HepG2 (cell line): ENCODE data around the gene GMFB. TPM values are rescaled to one million over a fixed set of nuclear protein-coding genes. Genes with fewer than 3 reads are reported as not detected.

Experiments
- ASH2L ChIP-seq: fragments of 300-600, 200-600 bp; sonication (generic); IDR thresholded peaks from 2 replicates; pipeline ENCODE4 v1.7.0; 2017; ENCODE audit warnings: low read depth, mild to moderate bottlenecking, moderate library complexity, mixed read lengths, low read length; ENCODE audit not compliant: insufficient read length
- ATRX ChIP-seq: sonication (generic); formaldehyde crosslinking; IDR thresholded peaks from 2 replicates; pipeline ENCODE4 v1.4.0; 2020; ENCODE audit warnings: missing genetic modification reagents, borderline replicate concordance
- ELF3 ChIP-seq: IDR thresholded peaks from 2 replicates; pipeline ENCODE4 v1.6.1; 2016; ENCODE audit warnings: missing genetic modification reagents, missing compliant biosample characterization
- FOXO1 ChIP-seq: sonication (generic); formaldehyde crosslinking; IDR thresholded peaks from 2 replicates; pipeline ENCODE4 v1.4.0; 2020; ENCODE audit warnings: missing genetic modification reagents
- HNRNPLL ChIP-seq: fragments of 200-400 bp; formaldehyde crosslinking; IDR thresholded peaks from 2 replicates; pipeline ENCODE4 v1.6.1; 2017; ENCODE audit warnings: mild to moderate bottlenecking, low read depth, low read length; ENCODE audit not compliant: poor library complexity, severe bottlenecking
- MAX ChIP-seq: IDR thresholded peaks from 2 replicates; pipeline ENCODE4 v1.6.1; 2012; ENCODE audit warnings: inconsistent platforms
- NFIC ChIP-seq: IDR thresholded peaks from 2 replicates; pipeline ENCODE4 v1.6.1; 2012; ENCODE audit warnings: mild to moderate bottlenecking, low read length, inconsistent platforms
- RARA ChIP-seq: IDR thresholded peaks from 2 replicates; pipeline ENCODE4 v1.6.1; 2016; ENCODE audit warnings: missing genetic modification reagents, missing compliant biosample characterization
- TEAD3 ChIP-seq: optimal IDR thresholded peaks from 2 replicates; pipeline ENCODE3; 2016; ENCODE audit warnings: borderline replicate concordance
- ZNF296 ChIP-seq: sonication (generic); formaldehyde crosslinking; conservative IDR thresholded peaks from 2 replicates; pipeline ENCODE4 v1.5.0; 2020; ENCODE audit warnings: mild to moderate bottlenecking, missing genetic modification reagents
- ZNF530 ChIP-seq: sonication (generic); formaldehyde crosslinking; IDR thresholded peaks from 2 replicates; pipeline ENCODE4 v1.5.0; 2020; ENCODE audit warnings: low read depth, mild to moderate bottlenecking, missing genetic modification reagents
- ZNF589 ChIP-seq: sonication (generic); formaldehyde crosslinking; conservative IDR thresholded peaks from 2 replicates; pipeline ENCODE4 v1.8.0; 2022; ENCODE audit warnings: mild to moderate bottlenecking, moderate library complexity, missing genetic modification reagents
- ZNF7 ChIP-seq: IDR thresholded peaks from 2 replicates; pipeline ENCODE4 v1.6.1; 2016; ENCODE audit warnings: missing biosample characterization, missing genetic modification reagents
- polyA plus RNA-seq, 8 experiments: library from polyadenylated mRNA; depleted of rRNA in 3 of 8; stranded (reverse) in 7 of 8; unstranded in 1 of 8; fragments of >200 nt; fragmentation: Illumina TruSeq in 4 of 8; extraction: Trizol in 4 of 8; gene quantifications; 2 replicates each; pipeline versions ENCODE4 v1.2.1 to v1.2.3, GENCODE V29; 2011 to 2016; ENCODE audit warnings: low read depth in 4 of 8, missing spikeins in 1 of 8, mixed read lengths in 1 of 8; ENCODE audit not compliant: insufficient read depth in 1 of 8
- total RNA-seq, 5 experiments: library from RNA; depleted of rRNA; stranded (reverse); fragments of >200 nt; fragmentation: Illumina TruSeq; extraction: Trizol; gene quantifications; 2 replicates each; pipeline ENCODE4 v1.2.3, GENCODE V29; 2016; ENCODE audit warnings: low read depth in 1 of 5
- TF ChIP-seq, protein P1 (sequence below): sonication (generic); formaldehyde crosslinking; conservative IDR thresholded peaks from 2 replicates; pipeline ENCODE4 v1.4.0; 2020; ENCODE audit warnings: mild to moderate bottlenecking, missing genetic modification reagents, moderate library complexity
- TF ChIP-seq, protein P2 (sequence below): IDR thresholded peaks from 2 replicates; pipeline ENCODE4 v1.6.1; 2016
- TF ChIP-seq, protein P3 (sequence below): sonication (generic); formaldehyde crosslinking; IDR thresholded peaks from 2 replicates; pipeline ENCODE4 v1.4.0; 2020; ENCODE audit warnings: missing genetic modification reagents
- TF ChIP-seq, protein P4 (sequence below): sonication (generic); formaldehyde crosslinking; IDR thresholded peaks from 2 replicates; pipeline ENCODE4 v1.9.0; 2021; ENCODE audit warnings: missing genetic modification reagents, mild to moderate bottlenecking, borderline replicate concordance

GMFB gene
- total and polyA plus RNA-seq, 2 of the 13 experiments (the other 11 are each of a cell fraction or from before 2014, with no cell fraction given), result 17.3 to 68.2 TPM

DNA sequence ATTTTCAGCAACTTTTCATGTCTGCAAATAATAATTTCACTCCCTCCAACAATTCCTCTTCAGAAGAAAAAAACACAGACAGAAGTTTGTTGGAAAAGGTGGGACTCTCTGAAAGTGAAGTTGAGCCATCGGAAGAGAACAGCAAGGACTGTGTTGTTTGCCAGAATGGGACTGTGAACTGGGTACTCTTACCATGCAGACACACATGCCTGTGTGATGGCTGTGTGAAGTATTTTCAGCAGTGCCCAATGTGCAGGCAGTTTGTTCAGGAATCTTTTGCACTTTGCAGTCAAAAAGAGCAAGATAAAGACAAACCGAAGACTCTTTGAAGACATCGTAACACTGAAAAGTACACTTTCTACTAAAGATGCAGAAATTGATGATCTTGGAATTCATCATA lies 49.3 kb upstream of the GMFB start (continued):
- TF ChIP-seq, protein P1, sequence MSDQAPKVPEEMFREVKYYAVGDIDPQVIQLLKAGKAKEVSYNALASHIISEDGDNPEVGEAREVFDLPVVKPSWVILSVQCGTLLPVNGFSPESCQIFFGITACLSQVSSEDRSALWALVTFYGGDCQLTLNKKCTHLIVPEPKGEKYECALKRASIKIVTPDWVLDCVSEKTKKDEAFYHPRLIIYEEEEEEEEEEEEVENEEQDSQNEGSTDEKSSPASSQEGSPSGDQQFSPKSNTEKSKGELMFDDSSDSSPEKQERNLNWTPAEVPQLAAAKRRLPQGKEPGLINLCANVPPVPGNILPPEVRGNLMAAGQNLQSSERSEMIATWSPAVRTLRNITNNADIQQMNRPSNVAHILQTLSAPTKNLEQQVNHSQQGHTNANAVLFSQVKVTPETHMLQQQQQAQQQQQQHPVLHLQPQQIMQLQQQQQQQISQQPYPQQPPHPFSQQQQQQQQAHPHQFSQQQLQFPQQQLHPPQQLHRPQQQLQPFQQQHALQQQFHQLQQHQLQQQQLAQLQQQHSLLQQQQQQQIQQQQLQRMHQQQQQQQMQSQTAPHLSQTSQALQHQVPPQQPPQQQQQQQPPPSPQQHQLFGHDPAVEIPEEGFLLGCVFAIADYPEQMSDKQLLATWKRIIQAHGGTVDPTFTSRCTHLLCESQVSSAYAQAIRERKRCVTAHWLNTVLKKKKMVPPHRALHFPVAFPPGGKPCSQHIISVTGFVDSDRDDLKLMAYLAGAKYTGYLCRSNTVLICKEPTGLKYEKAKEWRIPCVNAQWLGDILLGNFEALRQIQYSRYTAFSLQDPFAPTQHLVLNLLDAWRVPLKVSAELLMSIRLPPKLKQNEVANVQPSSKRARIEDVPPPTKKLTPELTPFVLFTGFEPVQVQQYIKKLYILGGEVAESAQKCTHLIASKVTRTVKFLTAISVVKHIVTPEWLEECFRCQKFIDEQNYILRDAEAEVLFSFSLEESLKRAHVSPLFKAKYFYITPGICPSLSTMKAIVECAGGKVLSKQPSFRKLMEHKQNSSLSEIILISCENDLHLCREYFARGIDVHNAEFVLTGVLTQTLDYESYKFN (CRISPR knock-in tag), result peak; percentile 21
- TF ChIP-seq, protein P2, sequence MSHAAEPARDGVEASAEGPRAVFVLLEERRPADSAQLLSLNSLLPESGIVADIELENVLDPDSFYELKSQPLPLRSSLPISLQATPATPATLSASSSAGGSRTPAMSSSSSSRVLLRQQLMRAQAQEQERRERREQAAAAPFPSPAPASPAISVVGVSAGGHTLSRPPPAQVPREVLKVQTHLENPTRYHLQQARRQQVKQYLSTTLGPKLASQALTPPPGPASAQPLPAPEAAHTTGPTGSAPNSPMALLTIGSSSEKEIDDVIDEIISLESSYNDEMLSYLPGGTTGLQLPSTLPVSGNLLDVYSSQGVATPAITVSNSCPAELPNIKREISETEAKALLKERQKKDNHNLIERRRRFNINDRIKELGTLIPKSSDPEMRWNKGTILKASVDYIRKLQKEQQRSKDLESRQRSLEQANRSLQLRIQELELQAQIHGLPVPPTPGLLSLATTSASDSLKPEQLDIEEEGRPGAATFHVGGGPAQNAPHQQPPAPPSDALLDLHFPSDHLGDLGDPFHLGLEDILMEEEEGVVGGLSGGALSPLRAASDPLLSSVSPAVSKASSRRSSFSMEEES, result no peak
- TF ChIP-seq MAX (peak; percentile 41; the same call in 1 of the 2 replicates), ZNF589 (CRISPR knock-in tag) (no peak), TEAD3 (CRISPR knock-in tag) (peak; percentile 44), ATRX (CRISPR knock-in tag) (no peak), HNRNPLL (no peak), ZNF530 (CRISPR knock-in tag) (no peak), NFIC (peak; percentile 53; the same call in 1 of the 2 replicates), ZNF296 (CRISPR knock-in tag) (no peak), ZNF7 (CRISPR knock-in tag) (peak; percentile 88), ELF3 (CRISPR knock-in tag) (0 out of 2 replicates have a peak, but pooled peaks have one; percentile 8), ASH2L (peak; percentile 47), RARA (CRISPR knock-in tag) (peak; percentile 17; the same call in 1 of the 2 replicates), FOXO1 (CRISPR knock-in tag) (peak; percentile 63; the same call in 1 of the 2 replicates)
- TF ChIP-seq, protein P3, sequence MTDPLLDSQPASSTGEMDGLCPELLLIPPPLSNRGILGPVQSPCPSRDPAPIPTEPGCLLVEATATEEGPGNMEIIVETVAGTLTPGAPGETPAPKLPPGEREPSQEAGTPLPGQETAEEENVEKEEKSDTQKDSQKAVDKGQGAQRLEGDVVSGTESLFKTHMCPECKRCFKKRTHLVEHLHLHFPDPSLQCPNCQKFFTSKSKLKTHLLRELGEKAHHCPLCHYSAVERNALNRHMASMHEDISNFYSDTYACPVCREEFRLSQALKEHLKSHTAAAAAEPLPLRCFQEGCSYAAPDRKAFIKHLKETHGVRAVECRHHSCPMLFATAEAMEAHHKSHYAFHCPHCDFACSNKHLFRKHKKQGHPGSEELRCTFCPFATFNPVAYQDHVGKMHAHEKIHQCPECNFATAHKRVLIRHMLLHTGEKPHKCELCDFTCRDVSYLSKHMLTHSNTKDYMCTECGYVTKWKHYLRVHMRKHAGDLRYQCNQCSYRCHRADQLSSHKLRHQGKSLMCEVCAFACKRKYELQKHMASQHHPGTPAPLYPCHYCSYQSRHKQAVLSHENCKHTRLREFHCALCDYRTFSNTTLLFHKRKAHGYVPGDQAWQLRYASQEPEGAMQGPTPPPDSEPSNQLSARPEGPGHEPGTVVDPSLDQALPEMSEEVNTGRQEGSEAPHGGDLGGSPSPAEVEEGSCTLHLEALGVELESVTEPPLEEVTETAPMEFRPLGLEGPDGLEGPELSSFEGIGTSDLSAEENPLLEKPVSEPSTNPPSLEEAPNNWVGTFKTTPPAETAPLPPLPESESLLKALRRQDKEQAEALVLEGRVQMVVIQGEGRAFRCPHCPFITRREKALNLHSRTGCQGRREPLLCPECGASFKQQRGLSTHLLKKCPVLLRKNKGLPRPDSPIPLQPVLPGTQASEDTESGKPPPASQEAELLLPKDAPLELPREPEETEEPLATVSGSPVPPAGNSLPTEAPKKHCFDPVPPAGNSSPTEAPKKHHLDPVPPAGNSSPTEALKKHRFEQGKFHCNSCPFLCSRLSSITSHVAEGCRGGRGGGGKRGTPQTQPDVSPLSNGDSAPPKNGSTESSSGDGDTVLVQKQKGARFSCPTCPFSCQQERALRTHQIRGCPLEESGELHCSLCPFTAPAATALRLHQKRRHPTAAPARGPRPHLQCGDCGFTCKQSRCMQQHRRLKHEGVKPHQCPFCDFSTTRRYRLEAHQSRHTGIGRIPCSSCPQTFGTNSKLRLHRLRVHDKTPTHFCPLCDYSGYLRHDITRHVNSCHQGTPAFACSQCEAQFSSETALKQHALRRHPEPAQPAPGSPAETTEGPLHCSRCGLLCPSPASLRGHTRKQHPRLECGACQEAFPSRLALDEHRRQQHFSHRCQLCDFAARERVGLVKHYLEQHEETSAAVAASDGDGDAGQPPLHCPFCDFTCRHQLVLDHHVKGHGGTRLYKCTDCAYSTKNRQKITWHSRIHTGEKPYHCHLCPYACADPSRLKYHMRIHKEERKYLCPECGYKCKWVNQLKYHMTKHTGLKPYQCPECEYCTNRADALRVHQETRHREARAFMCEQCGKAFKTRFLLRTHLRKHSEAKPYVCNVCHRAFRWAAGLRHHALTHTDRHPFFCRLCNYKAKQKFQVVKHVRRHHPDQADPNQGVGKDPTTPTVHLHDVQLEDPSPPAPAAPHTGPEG (CRISPR knock-in tag), result no peak
- TF ChIP-seq, protein P4, sequence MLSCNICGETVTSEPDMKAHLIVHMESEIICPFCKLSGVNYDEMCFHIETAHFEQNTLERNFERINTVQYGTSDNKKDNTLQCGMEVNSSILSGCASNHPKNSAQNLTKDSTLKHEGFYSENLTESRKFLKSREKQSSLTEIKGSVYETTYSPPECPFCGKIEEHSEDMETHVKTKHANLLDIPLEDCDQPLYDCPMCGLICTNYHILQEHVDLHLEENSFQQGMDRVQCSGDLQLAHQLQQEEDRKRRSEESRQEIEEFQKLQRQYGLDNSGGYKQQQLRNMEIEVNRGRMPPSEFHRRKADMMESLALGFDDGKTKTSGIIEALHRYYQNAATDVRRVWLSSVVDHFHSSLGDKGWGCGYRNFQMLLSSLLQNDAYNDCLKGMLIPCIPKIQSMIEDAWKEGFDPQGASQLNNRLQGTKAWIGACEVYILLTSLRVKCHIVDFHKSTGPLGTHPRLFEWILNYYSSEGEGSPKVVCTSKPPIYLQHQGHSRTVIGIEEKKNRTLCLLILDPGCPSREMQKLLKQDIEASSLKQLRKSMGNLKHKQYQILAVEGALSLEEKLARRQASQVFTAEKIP (CRISPR knock-in tag), result no peak
